GM23338 (cell line): ENCODE measurements around the gene GPI. TPM values are rescaled to one million over a fixed set of nuclear protein-coding genes. Genes with fewer than 3 reads are reported as not detected.
"Not testable (repeated sequence)": the region's sequence is repeated elsewhere in the genome, so short reads cannot be mapped to it uniquely, and the experiment has no call there.

Experiments used
- ATAC-seq: fragments of 200-7000 bp; cut with Tn5 transposase; 3 replicates; pipeline ENCODE4 v1.9.1; 2020
- DNase-seq: peaks from one replicate; pipeline ENCODE4 v3.0.0-alpha.2; 2015; ENCODE audit warnings: low spot score
- H2AFZ ChIP-seq: fragments of 200-600 bp; sonication (generic); 2 replicates; pipeline ENCODE4 v1.8.0; 2016; ENCODE audit warnings: antibody characterized with exemption, mild to moderate bottlenecking, moderate library complexity
- H3F3A ChIP-seq: fragments of 200-600 bp; sonication (generic); replicated peaks from 2 replicates; pipeline ENCODE4 v1.8.0; 2017; ENCODE audit warnings: antibody characterized with exemption, mixed run types, low read depth
- H3K27ac ChIP-seq: fragments of 200-600 bp; sonication (generic); 2 replicates; pipeline ENCODE4 v1.6.1; 2016; ENCODE audit warnings: low read depth
- H3K27me3 ChIP-seq: fragments of 200-600 bp; sonication (generic); 2 replicates; pipeline ENCODE4 v1.8.0; 2016; ENCODE audit warnings: mild to moderate bottlenecking, mixed run types, moderate library complexity; ENCODE audit not compliant: insufficient read depth
- H3K36me3 ChIP-seq: fragments of 200-600 bp; sonication (generic); 2 replicates; pipeline ENCODE4 v1.8.0; 2016; ENCODE audit warnings: mild to moderate bottlenecking; ENCODE audit not compliant: insufficient read depth
- H3K4me1 ChIP-seq: fragments of 200-600 bp; sonication (generic); 2 replicates; pipeline ENCODE4 v1.8.0; 2016; ENCODE audit warnings: mild to moderate bottlenecking, moderate library complexity; ENCODE audit not compliant: insufficient read depth
- H3K4me2 ChIP-seq: fragments of 200-600 bp; sonication (generic); 2 replicates; pipeline ENCODE4 v1.7.1; 2017; ENCODE audit warnings: mixed run types
- H3K4me3 ChIP-seq: fragments of 200-600 bp; sonication (generic); 2 replicates; pipeline ENCODE4 v1.6.1; 2016; ENCODE audit warnings: mixed run types
- H3K79me2 ChIP-seq: fragments of 200-600 bp; sonication (generic); replicated peaks from 2 replicates; pipeline ENCODE4 v1.8.0; 2017; ENCODE audit warnings: mild to moderate bottlenecking; ENCODE audit not compliant: insufficient read depth
- H3K9me2 ChIP-seq: fragments of 200-600 bp; sonication (generic); 2 replicates; pipeline ENCODE4 v1.8.0; 2017; ENCODE audit not compliant: insufficient read depth
- H4K20me1 ChIP-seq: fragments of 200-600 bp; sonication (generic); replicated peaks from 2 replicates; pipeline ENCODE4 v1.8.0; 2017; ENCODE audit warnings: mild to moderate bottlenecking; ENCODE audit not compliant: insufficient read depth
- H3K27ac Mint-ChIP-seq: 2 replicates; pipeline ENCODE4 v1.8.0; 2020; ENCODE audit warnings: inconsistent platforms, mild to moderate bottlenecking, moderate library complexity, mixed read lengths
- H3K27me3 Mint-ChIP-seq: 3 replicates; pipeline ENCODE4 v1.8.0; 2022; ENCODE audit warnings: low read depth, mild to moderate bottlenecking, moderate library complexity, mixed read lengths, inconsistent platforms; ENCODE audit not compliant: insufficient read depth, poor library complexity
- H3K36me3 Mint-ChIP-seq: 3 replicates; pipeline ENCODE4 v1.8.0; 2021; ENCODE audit warnings: low read depth, mild to moderate bottlenecking, inconsistent platforms, moderate library complexity, mixed read lengths
- H3K4me1 Mint-ChIP-seq: 3 replicates; pipeline ENCODE4 v1.8.0; 2020; ENCODE audit warnings: mild to moderate bottlenecking, inconsistent platforms, mixed read lengths
- H3K4me3 Mint-ChIP-seq: 3 replicates; pipeline ENCODE4 v1.8.0; 2021; ENCODE audit warnings: moderate library complexity, mild to moderate bottlenecking, inconsistent platforms, mixed read lengths
- H3K9me3 Mint-ChIP-seq: 3 replicates; pipeline ENCODE4 v1.8.0; 2020; ENCODE audit warnings: moderate library complexity, mild to moderate bottlenecking, inconsistent platforms, mixed read lengths
- CTCF ChIP-seq, 2 experiments: fragments of 200-600 bp in 1 of 2; sonication (generic) in 1 of 2; conservative IDR thresholded peaks; 2 replicates each; pipeline versions ENCODE4 v1.5.1 to v1.6.1; 2016 to 2017; ENCODE audit warnings: antibody characterized with exemption in 2 of 2, low read depth in 2 of 2, mild to moderate bottlenecking in 2 of 2, moderate library complexity in 1 of 2
- JUNB ChIP-seq: IDR thresholded peaks from one replicate; pipeline ENCODE4 v1.6.1; 2016; ENCODE audit warnings: antibody characterized with exemption; ENCODE audit not compliant: unreplicated experiment
- NANOG ChIP-seq: IDR thresholded peaks from 2 replicates; pipeline ENCODE4 v1.6.1; 2016; ENCODE audit warnings: antibody characterized with exemption, borderline replicate concordance
- REST ChIP-seq: IDR thresholded peaks from one replicate; pipeline ENCODE4 v1.6.1; 2018; ENCODE audit warnings: antibody characterized with exemption; ENCODE audit not compliant: unreplicated experiment
- ZNF331 ChIP-seq: fragments of 250-450 bp; sonication (Bioruptor Pico); IDR thresholded peaks from 2 replicates; pipeline ENCODE4 v1.5.0; 2020; ENCODE audit warnings: low read depth, mild to moderate bottlenecking, moderate library complexity
- polyA plus RNA-seq: library from polyadenylated mRNA; unstranded; fragments of >200 nt; fragmentation: Nextera tagmentation; extraction: Ambion mirVana; gene quantifications from 2 replicates; pipeline ENCODE4 v1.2.1, GENCODE V29; 2016
- total RNA-seq: library from RNA; depleted of rRNA; stranded (reverse); fragments of >200 nt; shearing (Covaris generic); gene quantifications from 2 replicates; pipeline ENCODE4 v1.2.3, GENCODE V29; 2014

The GPI gene
- total and polyA plus RNA-seq, 2 experiments from 2014 or later = 136 to 327 TPM

- TF ChIP-seq REST (no peak), ZNF331 (CRISPR knock-in tag) (no peak), NANOG (no peak)
Measured at GRCh38 chr19:34368338-34368737, 3.3 kb downstream of the GPI start (continued).

- not testable (repeated sequence) for DNase-seq, H3K4me1 ChIP-seq, H3K27ac ChIP-seq, ATAC-seq, H2AFZ ChIP-seq, H3K4me3 Mint-ChIP-seq, H3K9me3 Mint-ChIP-seq, H3K9me2 ChIP-seq, H3K4me3 ChIP-seq, H3K4me2 ChIP-seq, H3K27me3 ChIP-seq, H3K27ac Mint-ChIP-seq
- Histone ChIP-seq H4K20me1 (peaks cover 28% of the 10 kb centered on the region), H3K36me3 (peaks cover 28% of the 10 kb centered on the region), H3K79me2 (peaks cover 39% of the 10 kb centered on the region), H3F3A (peaks cover 12% of the 10 kb centered on the region)
- Mint-ChIP-seq H3K4me1 (peaks cover 14% of the 10 kb centered on the region), H3K27me3 (peaks cover 15% of the 10 kb centered on the region), H3K36me3 (peaks cover 73% of the 10 kb centered on the region)
Measured at GRCh38 chr19:34369166-34369565, 4.2 kb downstream of the GPI start.

GRCh38 chr19:34370117-34370516 is 5.1 kb downstream of the GPI start:
- Histone ChIP-seq H3K4me2 (no peak overlapping the region), H3K9me2 (no peaks in the 10 kb centered on the region), H3K27me3 (no peaks in the 10 kb centered on the region), H2AFZ (no peak overlapping the region), H3F3A (peaks cover 6% of the 10 kb centered on the region), H3K27ac (no peak overlapping the region), H3K4me3 (no peak overlapping the region), H4K20me1 (peaks cover 28% of the 10 kb centered on the region), H3K79me2 (peaks cover 46% of the 10 kb centered on the region), H3K36me3 (peaks cover 34% of the 10 kb centered on the region), H3K4me1 (no peaks in the 10 kb centered on the region; the same call in 1 of the 2 replicates)
- Mint-ChIP-seq H3K36me3 (peaks cover 79% of the 10 kb centered on the region), H3K27me3 (peaks cover 11% of the 10 kb centered on the region), H3K27ac (no peak overlapping the region), H3K9me3 (no peaks in the 10 kb centered on the region), H3K4me3 (no peak overlapping the region), H3K4me1 (peaks cover 10% of the 10 kb centered on the region)
- DNase-seq (no peak), ATAC-seq (no peak)
- TF ChIP-seq JUNB = no peak
- no peak for TF ChIP-seq CTCF (conservative IDR thresholded peaks at IDR 0.05; ENCODE audit: low read depth in 2 of 2)
